Nephron progenitor cell (in vitro differentiated cells): ENCODE measurements around the gene TTLL6.
"Not testable (repeated sequence)": the region's sequence is repeated elsewhere in the genome, so short reads cannot be mapped to it uniquely, and the experiment has no call there.

ENCODE experiments used
- DNase-seq: peaks from one replicate; pipeline ENCODE4 v3.0.0; 2021
- H3K27ac Mint-ChIP-seq: 2 replicates; pipeline ENCODE4 v1.8.0; 2021; ENCODE audit warnings: mild to moderate bottlenecking, moderate library complexity, mixed read lengths
- H3K27me3 Mint-ChIP-seq: 2 replicates; pipeline ENCODE4 v1.8.0; 2021; ENCODE audit warnings: mild to moderate bottlenecking, low read depth, mixed read lengths; ENCODE audit not compliant: poor library complexity
- H3K36me3 Mint-ChIP-seq: 2 replicates; pipeline ENCODE4 v1.8.0; 2021; ENCODE audit warnings: low read depth, mixed read lengths
- H3K4me1 Mint-ChIP-seq: 2 replicates; pipeline ENCODE4 v1.8.0; 2021; ENCODE audit warnings: mixed read lengths
- H3K4me3 Mint-ChIP-seq: 2 replicates; pipeline ENCODE4 v1.8.0; 2021; ENCODE audit warnings: mild to moderate bottlenecking, moderate library complexity, mixed read lengths
- H3K9me3 Mint-ChIP-seq: 2 replicates; pipeline ENCODE4 v1.8.0; 2021; ENCODE audit warnings: mild to moderate bottlenecking, moderate library complexity, mixed read lengths
- CTCF ChIP-seq: fragments of 200-600 bp; sonication (generic); IDR thresholded peaks from 2 replicates; pipeline ENCODE4 v1.5.0; 2021; ENCODE audit warnings: antibody characterized with exemption

The TTLL6 gene

GRCh38 chr17:48809182-48809581, 7.8 kb downstream of the TTLL6 start:
- peaks cover 42% of the 10 kb centered on the region for H3K27me3 Mint-ChIP-seq
- no peaks in the 10 kb centered on the region for H3K36me3 Mint-ChIP-seq
- H3K27ac Mint-ChIP-seq, result no peak overlapping the region
- peaks cover 31% of the 10 kb centered on the region for H3K4me1 Mint-ChIP-seq
- DNase-seq, result no peak
- H3K4me3 Mint-ChIP-seq, result no peak overlapping the region
- TF ChIP-seq CTCF, result no peak
- H3K9me3 Mint-ChIP-seq, result no peaks in the 10 kb centered on the region

GRCh38 chr17:48804936-48805411, 12.1 kb downstream of the TTLL6 start:
- no peaks in the 10 kb centered on the region for H3K36me3 Mint-ChIP-seq
- H3K4me1 Mint-ChIP-seq, result peaks cover 31% of the 10 kb centered on the region
- H3K27me3 Mint-ChIP-seq, result peaks cover 65% of the 10 kb centered on the region
- DNase-seq, result peak; percentile 87
- no peak overlapping the region for H3K27ac Mint-ChIP-seq
- peak; percentile 92 for TF ChIP-seq CTCF
- no peaks in the 10 kb centered on the region for H3K9me3 Mint-ChIP-seq
- no peak overlapping the region for H3K4me3 Mint-ChIP-seq

DNA sequence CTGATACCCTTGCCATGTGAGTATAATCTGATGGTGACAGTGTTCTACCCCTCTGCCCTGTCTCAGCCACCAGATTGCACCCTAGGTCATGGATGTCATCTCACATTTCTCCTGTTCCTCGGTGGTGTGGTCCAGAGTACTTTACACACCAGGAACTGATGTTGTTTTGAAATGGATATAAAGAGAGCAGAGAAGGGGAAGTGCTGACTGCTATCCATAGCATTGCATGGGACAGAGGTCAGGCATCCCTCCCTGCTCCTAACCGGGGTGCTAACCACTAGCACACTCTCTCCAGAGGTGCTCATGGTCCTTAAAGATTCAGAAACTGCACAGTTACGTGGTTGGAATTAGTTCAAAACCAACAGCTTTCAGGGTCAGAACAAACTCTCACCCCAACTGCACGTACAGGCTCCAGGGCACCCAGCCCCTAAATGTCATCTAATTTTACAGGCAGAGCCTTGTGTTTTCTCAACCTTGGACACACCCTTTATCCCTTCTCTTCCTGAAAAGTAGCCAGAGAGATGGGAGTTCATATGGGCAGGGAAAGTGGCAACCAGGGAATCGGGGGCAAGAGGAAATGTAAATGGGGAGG, 16.3 kb downstream of the TTLL6 start:
- Mint-ChIP-seq H3K4me1 (peaks cover 52% of the 10 kb centered on the region), H3K36me3 (no peaks in the 10 kb centered on the region), H3K27me3 (peaks cover 53% of the 10 kb centered on the region), H3K27ac (no peak overlapping the region), H3K4me3 (no peak overlapping the region), H3K9me3 (no peaks in the 10 kb centered on the region)
- no peak for TF ChIP-seq CTCF
- no peak for DNase-seq

- Mint-ChIP-seq H3K27me3 (peaks cover 43% of the 10 kb centered on the region), H3K27ac (peak overlapping the region; percentile 62), H3K36me3 (no peaks in the 10 kb centered on the region), H3K4me1 (peaks cover 56% of the 10 kb centered on the region), H3K4me3 (no peak overlapping the region), H3K9me3 (no peaks in the 10 kb centered on the region)
- no peak for DNase-seq
- no peak for TF ChIP-seq CTCF
Observed at GRCh38 chr17:48799069-48799723, 17.8 kb downstream of the TTLL6 start.

GRCh38 chr17:48796163-48796522, 20.9 kb downstream of the TTLL6 start:
- H3K4me3 Mint-ChIP-seq, result peak overlapping the region; percentile 12
- peaks cover 41% of the 10 kb centered on the region for H3K27me3 Mint-ChIP-seq

DNA sequence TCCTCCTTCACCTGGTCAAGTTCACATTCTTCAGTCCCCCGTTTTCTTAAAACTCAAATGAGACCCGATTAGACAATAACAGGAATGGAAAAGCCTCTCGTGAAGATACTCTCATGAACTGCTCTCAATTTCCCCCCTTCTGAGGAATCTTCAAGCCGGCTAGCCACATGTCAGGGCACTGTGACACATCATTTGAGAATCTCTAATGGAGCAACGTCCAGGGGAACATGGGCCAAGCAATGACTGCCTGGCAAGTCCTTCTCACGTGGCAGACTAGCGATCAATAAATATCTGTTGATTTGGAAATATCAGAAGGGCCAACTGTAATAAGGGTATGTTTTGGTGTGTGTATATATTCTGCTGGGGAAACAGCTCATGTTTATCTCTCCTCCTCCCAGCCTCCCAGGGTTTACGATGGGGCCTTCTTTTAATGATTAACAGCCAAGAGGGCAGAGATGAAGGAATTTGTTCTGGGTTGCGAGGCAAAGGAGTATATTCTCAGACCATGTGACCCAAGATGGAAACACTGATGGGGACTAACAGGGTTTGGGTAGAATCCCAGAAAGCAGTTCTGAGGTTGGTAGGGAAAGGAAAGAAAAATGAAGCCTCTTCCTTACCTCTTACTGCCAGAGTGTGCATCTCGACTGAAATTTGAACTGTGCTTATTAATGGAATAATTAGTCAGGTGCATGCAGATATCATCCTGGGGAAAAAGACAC, 21.4 kb downstream of the TTLL6 start:
- Mint-ChIP-seq H3K36me3 (no peaks in the 10 kb centered on the region), H3K4me1 (peaks cover 64% of the 10 kb centered on the region), H3K27ac (peak overlapping the region; percentile 39), H3K9me3 (no peaks in the 10 kb centered on the region), H3K27me3 (peaks cover 40% of the 10 kb centered on the region), H3K4me3 (peak overlapping the region; percentile 12)
- no peak for TF ChIP-seq CTCF
- no peak for DNase-seq

More at GRCh38 chr17:48796163-48796522, 20.9 kb downstream of the TTLL6 start:
- H3K4me1 Mint-ChIP-seq, result peaks cover 64% of the 10 kb centered on the region
- H3K36me3 Mint-ChIP-seq, DNase-seq, H3K9me3 Mint-ChIP-seq: not testable (repeated sequence)
- H3K27ac Mint-ChIP-seq, result peak overlapping the region; percentile 39
